Measurements from ENCODE around the gene GPR62. TPM values are rescaled to one million over a fixed set of nuclear protein-coding genes. Genes with fewer than 3 reads are reported as not detected.

The GPR62 gene
- total RNA-seq, 1 donor from 2014 or later = not detected

DNA sequence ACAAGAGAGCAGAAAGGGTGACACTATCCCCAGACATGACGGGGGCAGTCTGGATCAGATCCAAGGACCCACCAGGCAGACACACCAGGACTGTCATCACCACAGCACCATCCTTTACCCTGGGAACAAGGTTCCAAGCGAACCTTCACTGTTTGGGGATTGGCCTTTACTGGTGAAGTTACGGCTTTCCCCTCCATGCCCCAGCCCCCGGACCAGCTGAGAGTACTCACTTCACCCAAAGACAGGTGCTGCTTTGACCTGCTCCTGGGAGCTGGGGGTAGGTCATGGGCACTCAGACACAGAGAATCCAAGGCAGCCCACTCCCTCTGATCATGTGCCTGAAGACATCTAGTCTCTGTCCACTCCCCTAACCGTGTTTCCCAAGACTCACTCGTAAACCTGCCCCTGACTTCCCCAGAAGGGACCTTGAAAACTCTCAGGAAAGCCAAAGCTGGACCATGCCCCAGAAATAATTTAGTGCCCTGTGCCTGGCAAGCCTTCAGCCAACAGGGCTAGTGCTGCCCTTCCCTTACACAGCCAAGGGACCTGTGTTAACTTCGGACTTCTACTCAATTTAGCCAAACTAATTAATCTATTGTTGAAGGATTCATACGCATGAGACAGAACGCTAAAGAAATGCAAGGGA lies 16.3 kb upstream of the GPR62 start:
- Mint-ChIP-seq H3K27me3 (ENCODE audit: unreplicated experiment) (no peaks in the 10 kb centered on the region), H3K36me3 (ENCODE audit: unreplicated experiment) (peaks cover 27% of the 10 kb centered on the region), H3K9me3 (ENCODE audit: unreplicated experiment) (no peaks in the 10 kb centered on the region), H3K4me1 (ENCODE audit: unreplicated experiment) (peaks cover 23% of the 10 kb centered on the region), H3K4me3 (ENCODE audit: unreplicated experiment) (no peak overlapping the region), H3K27ac (ENCODE audit: unreplicated experiment) (no peak overlapping the region)
- TF ChIP-seq, protein P1, sequence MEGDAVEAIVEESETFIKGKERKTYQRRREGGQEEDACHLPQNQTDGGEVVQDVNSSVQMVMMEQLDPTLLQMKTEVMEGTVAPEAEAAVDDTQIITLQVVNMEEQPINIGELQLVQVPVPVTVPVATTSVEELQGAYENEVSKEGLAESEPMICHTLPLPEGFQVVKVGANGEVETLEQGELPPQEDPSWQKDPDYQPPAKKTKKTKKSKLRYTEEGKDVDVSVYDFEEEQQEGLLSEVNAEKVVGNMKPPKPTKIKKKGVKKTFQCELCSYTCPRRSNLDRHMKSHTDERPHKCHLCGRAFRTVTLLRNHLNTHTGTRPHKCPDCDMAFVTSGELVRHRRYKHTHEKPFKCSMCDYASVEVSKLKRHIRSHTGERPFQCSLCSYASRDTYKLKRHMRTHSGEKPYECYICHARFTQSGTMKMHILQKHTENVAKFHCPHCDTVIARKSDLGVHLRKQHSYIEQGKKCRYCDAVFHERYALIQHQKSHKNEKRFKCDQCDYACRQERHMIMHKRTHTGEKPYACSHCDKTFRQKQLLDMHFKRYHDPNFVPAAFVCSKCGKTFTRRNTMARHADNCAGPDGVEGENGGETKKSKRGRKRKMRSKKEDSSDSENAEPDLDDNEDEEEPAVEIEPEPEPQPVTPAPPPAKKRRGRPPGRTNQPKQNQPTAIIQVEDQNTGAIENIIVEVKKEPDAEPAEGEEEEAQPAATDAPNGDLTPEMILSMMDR (IDR thresholded peaks at IDR 0.05) = no peak
- peak; percentile 60 for DNase-seq (ENCODE audit: extremely low spot score, unreplicated experiment)

DNA sequence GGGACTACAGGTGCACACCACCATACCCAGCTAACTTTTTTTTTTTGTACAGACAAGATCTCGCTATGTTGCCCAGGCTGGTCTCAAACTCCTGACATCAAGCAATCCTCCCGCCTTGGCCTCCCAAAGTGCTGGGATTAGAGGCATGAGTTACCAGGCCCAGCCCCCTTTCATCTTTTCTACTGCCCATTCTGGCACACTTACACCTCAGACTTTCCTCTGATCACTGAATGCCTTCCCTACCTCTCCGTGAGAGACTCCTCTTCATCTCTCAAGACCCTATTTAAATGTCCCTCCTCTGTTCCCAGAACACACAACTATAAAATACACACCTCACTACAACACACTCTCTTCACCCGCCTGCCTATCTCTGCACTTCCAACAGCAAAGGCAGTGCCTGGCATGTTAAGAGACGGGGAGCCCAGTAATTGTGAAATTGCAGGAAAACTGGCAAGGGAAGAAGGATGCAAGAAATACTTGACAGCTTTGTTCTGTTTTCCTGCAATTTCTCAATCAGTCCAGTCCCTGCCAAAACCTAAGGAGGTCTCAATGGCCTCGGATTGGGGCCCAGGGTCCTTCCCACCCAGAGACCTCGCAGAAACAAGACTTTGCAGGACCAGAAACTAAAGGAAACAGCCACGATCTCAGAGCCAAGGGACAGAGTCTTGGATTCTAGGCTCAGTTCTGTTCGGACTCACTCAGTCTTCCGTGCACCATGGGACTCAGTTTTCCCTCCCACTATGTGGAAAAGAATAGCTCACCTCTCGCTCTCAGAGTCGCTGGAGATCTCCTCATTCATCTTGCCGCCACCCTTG lies 14.3 kb upstream of the GPR62 start:
- peaks cover 26% of the 10 kb centered on the region for H3K4me1 Mint-ChIP-seq (ENCODE audit: unreplicated experiment)
- peak; percentile 57 for DNase-seq (ENCODE audit: extremely low spot score, unreplicated experiment)

DNA sequence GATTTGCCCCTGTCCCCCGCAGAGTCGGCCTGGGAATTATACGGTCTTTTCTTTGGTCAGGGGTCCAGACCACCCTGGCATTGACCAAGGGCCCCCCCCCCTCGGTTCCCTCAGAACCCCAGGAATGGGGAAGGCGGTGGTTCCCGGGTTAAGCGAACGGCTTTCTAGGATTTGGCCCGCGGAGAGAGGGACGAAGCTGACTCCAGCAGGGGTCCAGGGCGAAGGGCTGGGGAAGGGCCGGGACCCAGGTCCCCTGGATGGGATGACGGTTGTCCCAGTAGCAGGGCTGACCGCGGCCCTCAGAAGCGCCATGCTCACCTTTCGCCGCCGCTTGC lies 13.8 kb upstream of the GPR62 start:
- peak overlapping the region; percentile 84 for H3K4me3 Mint-ChIP-seq (ENCODE audit: unreplicated experiment)
- H3K9me3 Mint-ChIP-seq (ENCODE audit: unreplicated experiment) = no peaks in the 10 kb centered on the region
- peaks cover 26% of the 10 kb centered on the region for H3K4me1 Mint-ChIP-seq (ENCODE audit: unreplicated experiment)
- H3K36me3 Mint-ChIP-seq (ENCODE audit: unreplicated experiment) = peaks cover 15% of the 10 kb centered on the region
- peak overlapping the region; percentile 65 for H3K27ac Mint-ChIP-seq (ENCODE audit: unreplicated experiment)
- DNase-seq (ENCODE audit: extremely low spot score, unreplicated experiment) = no peak
- TF ChIP-seq, protein P1 (IDR thresholded peaks at IDR 0.05) = no peak
- no peaks in the 10 kb centered on the region for H3K27me3 Mint-ChIP-seq (ENCODE audit: unreplicated experiment)

More for the DNA sequence above, 14.3 kb upstream of the GPR62 start:
- TF ChIP-seq, protein P1 (IDR thresholded peaks at IDR 0.05) = no peak
- Mint-ChIP-seq H3K36me3 (ENCODE audit: unreplicated experiment) (peaks cover 18% of the 10 kb centered on the region), H3K4me3 (ENCODE audit: unreplicated experiment) (peak overlapping the region; percentile 84), H3K27me3 (ENCODE audit: unreplicated experiment) (no peaks in the 10 kb centered on the region), H3K27ac (ENCODE audit: unreplicated experiment) (peak overlapping the region; percentile 65), H3K9me3 (ENCODE audit: unreplicated experiment) (no peaks in the 10 kb centered on the region)

DNA sequence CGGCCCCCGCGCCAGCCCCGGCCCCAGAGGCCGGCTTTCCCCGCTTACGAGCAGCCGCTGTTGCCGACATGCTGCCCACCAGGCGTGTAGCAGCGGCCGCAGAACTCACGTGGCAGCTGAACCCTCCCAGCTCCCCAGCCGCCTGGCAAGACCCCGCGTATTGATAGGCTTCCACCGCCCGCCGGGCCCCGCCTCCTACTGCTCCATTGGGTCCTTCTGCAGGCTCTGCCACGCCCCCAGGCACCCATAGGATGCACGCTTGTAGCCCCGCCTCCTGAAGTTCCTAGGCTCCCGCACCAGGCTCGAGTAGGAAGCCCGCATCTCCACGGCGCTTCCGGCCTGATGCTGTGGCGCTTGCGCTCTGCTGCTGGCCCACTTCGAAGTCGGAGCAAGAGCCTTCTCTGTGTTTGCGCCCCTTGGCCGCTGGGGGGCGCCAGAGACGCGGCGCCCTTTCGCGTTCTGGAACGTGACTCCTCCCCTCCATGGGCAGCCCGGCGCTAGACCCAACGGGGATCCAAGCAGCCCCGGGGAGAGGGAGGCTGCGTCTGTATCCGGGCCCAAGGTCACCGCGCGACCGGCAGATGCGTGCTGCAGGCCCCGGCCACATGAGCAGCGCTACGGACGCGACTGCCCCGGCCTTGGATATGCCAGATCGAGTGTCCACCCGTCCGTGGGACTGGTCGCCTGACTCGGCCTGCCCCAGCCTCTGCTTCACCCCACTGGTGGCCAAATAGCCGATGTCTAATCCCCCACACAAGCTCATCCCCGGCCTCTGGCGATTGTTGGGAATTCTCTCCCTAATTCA lies 13.2 kb upstream of the GPR62 start, which contains the start of the genes PARP3 and RRP9:
Gene PARP3, plus strand, starts transcription at position 566 of the 805 bp plus-strand sequence. CDS start 993 bp downstream, outside the sequence.
Gene RRP9, minus strand, starts transcription at position 107 of the 805 bp plus-strand sequence. Its CDS starts 37 bp downstream, at position 70.
- TF ChIP-seq, protein P1 (IDR thresholded peaks at IDR 0.05) = peak; percentile 100
- peak; percentile 100 for DNase-seq (ENCODE audit: extremely low spot score, unreplicated experiment)

More for the DNA sequence above, 13.2 kb upstream of the GPR62 start, which contains the start of the genes PARP3 and RRP9:
- no peaks in the 10 kb centered on the region for H3K9me3 Mint-ChIP-seq (ENCODE audit: unreplicated experiment)
- H3K36me3 Mint-ChIP-seq (ENCODE audit: unreplicated experiment) = peaks cover 12% of the 10 kb centered on the region
- H3K27ac Mint-ChIP-seq (ENCODE audit: unreplicated experiment) = peak within 1 kb of the TSS; percentile 89
- peak within 1 kb of the TSS; percentile 84 for H3K4me3 Mint-ChIP-seq (ENCODE audit: unreplicated experiment)
- no peaks in the 10 kb centered on the region for H3K27me3 Mint-ChIP-seq (ENCODE audit: unreplicated experiment)
- H3K4me1 Mint-ChIP-seq (ENCODE audit: unreplicated experiment) = peaks cover 26% of the 10 kb centered on the region
